Measurements from ENCODE around the gene KDM4B.
"Not testable (repeated sequence)": the region's sequence is repeated elsewhere in the genome, so short reads cannot be mapped to it uniquely, and the experiment has no call there.

The KDM4B gene

DNA sequence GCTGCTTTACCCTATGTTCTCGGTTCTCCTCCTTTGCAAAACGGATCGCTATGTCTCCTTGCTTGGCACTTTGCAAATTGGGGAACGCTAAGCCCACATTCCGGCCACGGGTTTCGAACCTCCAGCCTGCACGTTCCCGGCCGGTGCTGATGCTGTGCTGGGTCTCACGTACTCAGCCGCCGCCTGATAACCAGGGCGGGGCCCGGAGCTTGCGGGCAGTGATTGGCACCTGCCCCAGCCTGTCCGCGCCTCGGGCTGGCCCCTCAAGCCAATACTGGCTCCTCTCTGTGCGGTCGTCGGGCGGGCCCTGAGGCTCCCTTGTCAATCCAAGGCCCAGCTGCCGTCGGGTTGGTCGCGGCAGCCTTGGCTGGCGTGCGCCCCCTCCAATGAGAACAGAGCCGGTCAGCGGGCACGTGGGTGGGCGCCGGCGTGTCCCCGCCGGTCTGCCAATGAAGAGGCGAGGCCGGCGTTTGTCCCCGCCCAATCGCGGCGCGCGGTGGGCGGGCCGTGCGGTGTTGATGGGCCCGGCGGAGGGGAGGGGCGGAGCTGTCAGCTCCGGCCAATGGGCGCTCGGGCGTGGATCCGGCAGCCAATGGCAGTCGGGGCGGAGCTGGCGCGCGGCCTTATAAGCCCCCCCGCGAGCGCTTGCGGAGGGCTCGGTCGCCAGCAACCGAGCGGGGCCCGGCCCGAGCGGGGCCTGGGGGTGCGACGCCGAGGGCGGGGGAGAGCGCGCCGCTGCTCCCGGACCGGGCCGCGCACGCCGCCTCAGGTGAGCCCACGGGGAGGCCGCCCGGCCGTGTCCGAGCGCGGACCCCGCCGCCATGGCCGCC, at the start of gene KDM4B:
Gene KDM4B (plus strand): TSS at position 652 of the 830 bp plus-strand sequence. CDS start 63,778 bp downstream, outside the sequence.
- DNase-seq (ENCODE audit: low read depth), result peak; percentile 99
- peak within 1 kb of the TSS; percentile 75 for H3K4me3 ChIP-seq (ENCODE audit: low read depth, low read length)

DNA sequence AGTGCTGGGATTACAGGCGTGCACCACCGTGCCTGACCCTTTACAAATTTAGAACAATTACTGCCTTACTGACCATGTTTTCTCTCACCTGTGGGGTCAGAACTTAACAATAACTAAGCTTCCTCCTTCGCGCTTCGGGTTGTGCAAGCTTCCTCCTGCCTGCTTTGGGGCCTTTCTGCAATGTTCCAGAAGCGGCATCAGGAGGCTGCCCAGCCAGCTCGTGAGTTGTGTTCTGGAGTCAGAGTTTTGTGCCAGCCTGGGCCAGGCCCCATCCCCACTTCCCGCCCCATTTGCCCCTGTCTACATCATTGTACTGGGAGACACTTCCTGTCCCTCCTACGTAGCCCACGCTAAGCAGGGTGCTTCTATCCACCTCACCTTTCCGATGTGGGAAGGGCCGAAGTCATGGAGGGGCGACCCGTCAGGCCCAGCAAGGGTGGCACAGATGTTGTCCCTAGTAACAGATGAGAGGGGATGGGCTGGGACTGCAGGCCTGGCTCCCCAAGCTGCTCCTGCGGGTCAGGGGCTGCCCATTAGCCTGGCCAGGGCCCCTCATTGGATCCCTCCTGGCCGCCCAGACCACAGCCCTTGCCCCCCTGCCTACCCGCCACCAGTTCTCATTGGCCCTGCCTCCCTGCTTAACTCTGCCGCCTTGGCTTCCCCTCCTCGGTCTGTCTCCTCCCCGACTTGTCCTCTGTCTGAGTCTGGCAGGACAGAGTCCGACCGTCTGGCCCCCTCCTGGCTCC, 46.2 kb upstream of the KDM4B start:
- no peak for DNase-seq (ENCODE audit: low read depth)
- H3K4me3 ChIP-seq (ENCODE audit: low read depth, low read length), result no peak overlapping the region

DNA sequence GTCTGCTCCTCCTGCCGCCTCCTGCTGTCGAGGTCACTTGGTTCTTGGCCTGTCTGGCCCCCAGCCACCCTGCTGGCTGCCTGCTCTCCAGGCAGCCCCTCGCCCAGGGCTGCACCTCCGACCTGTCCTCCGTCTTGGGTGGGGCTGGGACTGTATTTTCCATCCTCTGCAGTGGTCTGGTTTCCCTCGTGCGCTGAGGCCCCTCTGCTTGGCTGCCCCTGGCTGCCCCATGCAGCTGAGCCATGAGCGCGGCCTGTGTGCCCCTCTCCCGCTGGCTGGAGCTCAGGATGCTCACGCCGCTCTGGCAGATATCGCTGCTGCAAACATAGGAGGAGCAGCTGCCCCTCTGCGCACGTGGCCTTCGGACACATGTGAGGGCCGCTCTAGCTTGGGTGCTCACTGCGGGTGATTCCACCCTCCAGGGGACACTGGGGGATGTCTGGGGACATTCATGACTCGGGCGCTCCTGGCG, 45.6 kb upstream of the KDM4B start:
- no peak overlapping the region for H3K4me3 ChIP-seq (ENCODE audit: low read depth, low read length)
- no peak for DNase-seq (ENCODE audit: low read depth)

DNA sequence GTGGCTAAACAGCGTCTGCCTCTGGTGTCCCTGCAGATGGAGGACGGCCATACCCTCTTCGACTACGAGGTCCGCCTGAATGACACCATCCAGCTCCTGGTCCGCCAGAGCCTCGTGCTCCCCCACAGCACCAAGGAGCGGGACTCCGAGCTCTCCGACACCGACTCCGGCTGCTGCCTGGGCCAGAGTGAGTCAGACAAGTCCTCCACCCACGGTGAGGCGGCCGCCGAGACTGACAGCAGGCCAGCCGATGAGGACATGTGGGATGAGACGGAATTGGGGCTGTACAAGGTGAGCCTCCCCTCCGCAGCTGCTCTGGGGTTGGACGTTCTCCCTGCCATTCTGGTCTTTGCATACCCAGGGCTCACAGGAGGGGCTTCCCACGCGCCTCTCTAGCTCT, 39.7 kb upstream of the KDM4B start:
- no peak for DNase-seq (ENCODE audit: low read depth)
- no peak overlapping the region for H3K4me3 ChIP-seq (ENCODE audit: low read depth, low read length)

DNA sequence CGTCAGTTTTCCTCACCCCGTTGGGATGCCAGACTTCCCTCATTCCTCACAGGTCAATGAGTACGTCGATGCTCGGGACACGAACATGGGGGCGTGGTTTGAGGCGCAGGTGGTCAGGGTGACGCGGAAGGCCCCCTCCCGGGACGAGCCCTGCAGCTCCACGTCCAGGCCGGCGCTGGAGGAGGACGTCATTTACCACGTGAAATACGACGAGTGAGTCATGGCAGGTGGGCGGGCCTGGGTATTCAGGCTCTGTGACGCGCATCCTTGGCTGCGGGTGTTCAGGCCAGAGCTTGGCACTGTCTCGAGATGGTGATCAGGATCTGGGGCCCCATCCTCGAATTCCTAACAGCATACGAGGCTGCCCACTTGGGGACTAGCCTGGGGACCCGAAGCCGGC, 38.2 kb upstream of the KDM4B start:
- H3K4me3 ChIP-seq (ENCODE audit: low read depth, low read length), result no peak overlapping the region
- no peak for DNase-seq (ENCODE audit: low read depth)

DNA sequence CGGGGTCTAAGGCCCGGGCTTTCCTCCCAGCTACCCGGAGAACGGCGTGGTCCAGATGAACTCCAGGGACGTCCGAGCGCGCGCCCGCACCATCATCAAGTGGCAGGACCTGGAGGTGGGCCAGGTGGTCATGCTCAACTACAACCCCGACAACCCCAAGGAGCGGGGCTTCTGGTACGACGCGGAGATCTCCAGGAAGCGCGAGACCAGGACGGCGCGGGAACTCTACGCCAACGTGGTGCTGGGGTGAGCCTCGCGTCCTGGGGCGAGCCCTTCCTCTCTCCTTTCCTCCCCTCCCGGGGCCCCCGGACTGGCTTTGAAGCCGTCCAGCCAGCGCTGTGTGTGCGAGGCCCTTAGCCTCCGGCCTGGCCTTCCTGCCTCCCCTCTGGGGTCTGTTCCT, 36.2 kb upstream of the KDM4B start:
- no peak overlapping the region for H3K4me3 ChIP-seq (ENCODE audit: low read depth, low read length)
- DNase-seq (ENCODE audit: low read depth), result no peak

DNA sequence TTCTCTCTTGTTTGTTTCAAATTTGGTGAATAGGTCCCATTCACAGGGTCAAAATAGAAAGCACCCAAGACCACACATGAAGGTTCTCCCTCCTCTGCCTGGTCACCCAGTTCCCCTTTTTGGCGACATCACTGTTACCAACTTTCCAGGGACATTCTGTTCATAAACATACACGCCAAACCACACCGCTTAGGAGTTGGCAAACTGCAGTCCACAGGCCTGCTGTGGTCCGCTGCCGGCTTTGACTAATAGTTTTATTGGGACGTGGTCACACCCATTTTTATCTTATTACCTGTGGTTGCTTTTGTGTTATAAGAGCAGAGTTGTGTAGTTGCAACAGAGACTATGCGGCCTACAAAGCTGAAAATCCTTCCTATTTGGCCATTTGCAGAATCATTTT, 35.4 kb upstream of the KDM4B start:
- no peak overlapping the region for H3K4me3 ChIP-seq (ENCODE audit: low read depth, low read length)
- no peak for DNase-seq (ENCODE audit: low read depth)

DNA sequence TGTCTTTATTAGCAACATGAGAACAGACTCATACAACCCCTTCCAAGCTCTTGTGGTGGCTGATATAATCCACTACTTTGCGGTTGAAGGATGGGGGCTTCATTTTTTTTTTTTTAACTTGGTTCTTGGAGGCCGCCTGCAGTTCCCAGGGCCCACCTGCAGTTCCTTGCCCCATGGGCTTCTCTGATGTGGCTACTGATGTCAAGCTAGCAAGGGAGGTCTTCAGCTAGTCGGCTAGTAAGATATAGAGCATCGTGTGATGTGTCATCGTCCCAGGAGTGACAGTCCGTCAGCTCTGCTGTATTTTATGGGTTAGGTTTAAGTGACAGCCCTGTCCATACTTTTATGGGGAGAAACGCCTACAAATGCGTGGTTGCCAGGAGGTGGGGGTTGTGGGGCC, 33.5 kb upstream of the KDM4B start:
- no peak for DNase-seq (ENCODE audit: low read depth)
- no peak overlapping the region for H3K4me3 ChIP-seq (ENCODE audit: low read depth, low read length)

DNA sequence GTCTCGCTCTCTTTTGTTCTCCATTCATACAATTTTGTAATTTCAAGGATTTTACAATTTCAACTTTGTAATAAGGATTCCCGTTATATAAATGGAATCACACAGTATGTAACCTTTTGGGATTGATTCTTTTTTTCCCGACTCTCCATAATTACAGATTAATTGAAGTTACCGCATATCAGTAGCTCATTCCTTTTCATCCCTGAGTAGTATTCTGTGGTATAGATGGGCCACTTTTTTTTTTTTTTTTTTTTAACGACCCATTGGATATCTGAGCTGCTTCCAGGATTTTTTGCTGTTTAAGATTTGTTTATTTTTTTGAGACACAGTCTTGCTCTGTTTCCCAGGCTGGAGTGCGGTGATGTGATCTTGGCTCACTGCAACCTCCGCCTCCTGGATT, 31.9 kb upstream of the KDM4B start:
- no peak for DNase-seq (ENCODE audit: low read depth)
- no peak overlapping the region for H3K4me3 ChIP-seq (ENCODE audit: low read depth, low read length)

DNA sequence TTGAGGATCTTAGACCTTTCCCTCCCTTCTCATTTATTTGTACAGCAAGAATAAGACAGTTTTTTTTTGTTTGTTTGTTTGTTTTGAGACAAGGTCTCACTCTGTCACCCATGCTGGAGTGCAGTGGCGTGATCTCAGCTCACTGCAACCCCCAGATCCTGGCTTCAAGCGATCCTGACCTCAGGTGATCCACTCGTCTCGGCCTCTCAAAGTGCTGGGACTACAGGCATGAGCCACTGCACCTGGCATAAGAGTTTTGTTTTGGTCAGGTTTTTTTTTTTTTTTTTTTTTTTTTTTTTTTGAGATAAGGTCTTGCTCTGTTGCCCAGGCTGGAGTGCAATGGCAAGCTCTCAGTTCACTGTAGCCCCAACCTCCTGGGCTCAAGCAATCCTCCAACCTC, 30.5 kb upstream of the KDM4B start:
- DNase-seq (ENCODE audit: low read depth); H3K4me3 ChIP-seq (ENCODE audit: low read depth, low read length): not testable (repeated sequence)

DNA sequence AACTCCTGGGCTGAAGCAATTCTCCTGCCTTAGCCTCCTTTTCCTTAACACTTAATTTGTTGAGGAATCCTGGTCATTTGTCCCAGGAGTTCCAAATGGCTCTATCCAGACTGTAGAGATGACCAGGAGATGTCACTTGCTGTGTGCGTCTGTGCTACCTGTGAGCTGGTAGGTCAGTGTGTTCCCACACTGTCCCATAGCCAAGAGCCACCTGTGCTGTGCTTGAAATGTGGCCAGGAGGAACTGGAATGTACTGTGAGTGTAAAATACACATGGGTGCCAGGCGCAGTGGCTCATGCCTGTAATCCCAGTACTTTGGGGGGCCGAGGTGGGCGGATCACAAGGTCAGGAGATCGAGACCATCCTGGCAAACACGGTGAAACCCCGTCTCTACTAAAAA, 29.4 kb upstream of the KDM4B start:
- no peak for DNase-seq (ENCODE audit: low read depth)

DNA sequence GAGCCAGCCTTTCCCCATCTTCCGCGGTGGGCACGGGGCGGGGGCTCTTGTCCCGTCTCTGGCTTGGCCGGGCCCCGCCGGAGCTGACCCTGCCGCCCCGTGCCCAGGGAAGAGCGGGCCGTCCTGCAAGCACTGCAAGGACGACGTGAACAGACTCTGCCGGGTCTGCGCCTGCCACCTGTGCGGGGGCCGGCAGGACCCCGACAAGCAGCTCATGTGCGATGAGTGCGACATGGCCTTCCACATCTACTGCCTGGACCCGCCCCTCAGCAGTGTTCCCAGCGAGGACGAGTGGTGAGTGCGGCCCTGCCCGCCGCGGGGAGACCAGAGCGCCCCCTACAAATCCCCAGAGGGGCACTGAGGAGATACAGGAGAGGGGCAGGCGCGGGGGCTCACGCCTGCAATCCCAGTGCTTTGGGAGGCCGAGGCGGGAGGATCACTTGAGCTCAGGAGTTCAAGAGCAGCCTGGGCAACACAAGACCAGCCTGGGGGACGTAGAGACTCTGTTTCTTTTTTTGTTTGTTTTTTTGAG, 27.2 kb upstream of the KDM4B start:
- not testable (repeated sequence) for DNase-seq (ENCODE audit: low read depth); H3K4me3 ChIP-seq (ENCODE audit: low read depth, low read length)

More for the DNA sequence above, 29.4 kb upstream of the KDM4B start:
- H3K4me3 ChIP-seq (ENCODE audit: low read depth, low read length), result no peak overlapping the region

DNA sequence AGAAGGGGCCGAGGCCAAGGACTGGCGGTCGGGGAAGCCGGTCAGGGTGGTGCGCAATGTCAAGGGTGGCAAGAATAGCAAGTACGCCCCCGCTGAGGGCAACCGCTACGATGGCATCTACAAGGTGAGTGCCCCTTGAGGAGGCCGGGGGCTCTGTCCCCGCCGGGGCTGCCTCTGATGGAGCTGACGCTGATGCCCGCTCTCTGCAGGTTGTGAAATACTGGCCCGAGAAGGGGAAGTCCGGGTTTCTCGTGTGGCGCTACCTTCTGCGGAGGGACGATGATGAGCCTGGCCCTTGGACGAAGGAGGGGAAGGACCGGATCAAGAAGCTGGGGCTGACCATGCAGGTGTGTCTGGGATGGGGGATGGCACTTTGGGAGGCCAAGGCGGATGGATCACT, 18.3 kb upstream of the KDM4B start:
- H3K4me3 ChIP-seq (ENCODE audit: low read depth, low read length); DNase-seq (ENCODE audit: low read depth): not testable (repeated sequence)

DNA sequence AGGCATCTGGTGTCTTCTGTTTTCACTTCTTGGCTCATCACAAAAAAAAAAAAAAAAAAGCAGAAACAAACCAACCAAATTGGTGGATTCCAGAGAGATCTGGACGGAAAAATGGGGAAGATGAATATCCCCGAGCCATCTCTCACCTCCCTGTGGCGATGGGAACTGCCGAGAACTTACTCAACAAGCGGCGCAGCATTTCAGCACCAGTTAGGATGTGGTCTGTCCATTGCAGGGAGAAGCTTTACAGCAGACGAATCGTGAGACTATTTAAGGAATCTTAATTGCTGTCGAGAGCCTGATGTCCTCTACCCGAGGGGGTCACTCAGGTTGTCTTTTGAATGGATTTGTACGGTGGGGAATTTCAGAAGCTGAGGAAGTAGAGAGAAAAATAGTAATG, 17.3 kb upstream of the KDM4B start:
- no peak for DNase-seq (ENCODE audit: low read depth)
- no peak overlapping the region for H3K4me3 ChIP-seq (ENCODE audit: low read depth, low read length)

DNA sequence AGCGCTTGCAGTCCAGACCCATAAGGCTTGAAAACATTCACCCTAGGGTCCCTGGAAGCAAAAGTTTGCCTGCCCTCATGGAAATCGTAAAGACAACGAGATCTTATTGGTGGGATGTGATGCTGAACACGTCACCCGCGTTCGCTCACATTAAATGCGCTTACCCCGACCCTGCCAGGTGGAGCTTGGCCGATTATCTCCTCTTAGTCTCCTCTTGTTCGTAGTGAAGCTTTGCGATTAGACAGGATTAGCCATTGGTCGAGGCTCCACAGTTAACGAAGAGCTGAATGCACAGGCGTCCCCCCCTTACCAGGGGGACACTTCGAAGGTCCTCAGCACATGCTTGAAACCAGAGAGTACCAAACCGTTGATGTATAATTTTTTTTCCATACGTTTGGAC, 16.0 kb upstream of the KDM4B start:
- DNase-seq (ENCODE audit: low read depth), result no peak
- H3K4me3 ChIP-seq (ENCODE audit: low read depth, low read length), result no peak overlapping the region

DNA sequence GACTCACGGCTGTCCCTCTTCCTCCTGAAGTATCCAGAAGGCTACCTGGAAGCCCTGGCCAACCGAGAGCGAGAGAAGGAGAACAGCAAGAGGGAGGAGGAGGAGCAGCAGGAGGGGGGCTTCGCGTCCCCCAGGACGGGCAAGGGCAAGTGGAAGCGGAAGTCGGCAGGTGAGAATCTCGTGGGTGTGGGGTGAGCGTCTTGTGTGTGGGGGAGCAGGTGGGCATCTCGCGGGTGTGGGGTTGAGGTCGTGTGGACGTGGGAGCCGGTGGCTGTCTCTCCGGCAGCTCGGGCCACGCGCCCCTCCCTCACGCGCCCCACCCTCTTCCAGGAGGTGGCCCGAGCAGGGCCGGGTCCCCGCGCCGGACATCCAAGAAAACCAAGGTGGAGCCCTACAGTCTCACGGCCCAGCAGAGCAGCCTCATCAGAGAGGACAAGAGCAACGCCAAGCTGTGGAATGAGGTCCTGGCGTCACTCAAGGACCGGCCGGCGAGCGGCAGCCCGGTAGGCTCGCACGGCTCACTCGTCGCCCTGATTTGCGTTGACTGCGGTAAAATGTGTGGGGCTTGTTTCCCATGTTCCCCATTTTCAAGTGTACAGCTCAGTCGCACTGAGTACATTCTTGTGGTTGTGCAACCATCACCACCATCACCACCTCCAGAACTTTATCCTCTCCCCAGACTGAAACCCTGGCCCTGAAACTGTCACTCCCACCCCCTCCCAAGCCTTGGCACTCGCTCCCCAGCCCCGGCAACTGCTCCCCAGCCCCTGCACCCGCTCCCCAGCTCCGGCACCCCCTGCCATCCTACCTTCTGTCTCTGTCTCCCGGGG, 14.4 kb upstream of the KDM4B start:
- not testable (repeated sequence) for H3K4me3 ChIP-seq (ENCODE audit: low read depth, low read length); DNase-seq (ENCODE audit: low read depth)

DNA sequence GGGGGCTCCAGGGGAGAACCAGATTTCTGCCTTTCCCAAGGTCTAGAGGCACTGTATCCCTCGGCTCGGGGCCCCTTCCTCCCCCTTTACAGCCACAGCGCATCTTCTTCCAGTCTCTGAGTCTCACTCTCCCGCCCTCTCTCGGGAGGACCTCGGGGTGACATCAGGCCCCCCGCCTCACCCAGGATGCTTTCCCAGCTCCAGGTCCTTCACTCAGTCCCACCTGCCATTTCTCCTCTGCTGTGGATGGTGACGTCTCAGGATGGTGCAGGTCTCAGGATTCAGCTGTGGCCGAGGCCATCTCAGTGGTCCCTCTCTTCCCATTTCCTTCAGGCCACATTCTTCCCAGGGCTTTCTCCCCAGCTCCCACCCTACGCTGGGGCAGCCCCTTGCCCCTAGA, 13.6 kb upstream of the KDM4B start:
- H3K4me3 ChIP-seq (ENCODE audit: low read depth, low read length), result no peak overlapping the region
- no peak for DNase-seq (ENCODE audit: low read depth)

DNA sequence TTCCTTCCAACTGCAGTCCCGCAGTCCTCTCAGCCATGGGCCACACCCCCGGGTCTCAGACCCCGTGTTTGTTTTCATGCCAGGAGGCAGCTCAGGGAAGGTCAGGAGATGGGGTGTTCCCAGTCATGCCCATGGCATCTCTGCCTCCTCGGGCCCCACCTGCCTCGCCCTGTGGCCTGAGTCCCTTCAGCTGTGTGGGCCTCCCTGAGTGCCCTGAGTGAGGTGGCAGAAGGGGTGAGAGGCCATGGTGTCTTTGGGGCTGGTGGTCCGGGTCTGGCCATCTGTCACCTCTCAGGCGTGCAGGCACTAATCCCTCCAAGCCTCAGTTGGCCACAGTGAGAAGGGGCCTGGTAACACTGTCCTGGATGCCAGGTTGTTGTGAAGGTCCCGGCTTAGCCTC, 10.9 kb upstream of the KDM4B start:
- no peak overlapping the region for H3K4me3 ChIP-seq (ENCODE audit: low read depth, low read length)
- DNase-seq (ENCODE audit: low read depth), result no peak

DNA sequence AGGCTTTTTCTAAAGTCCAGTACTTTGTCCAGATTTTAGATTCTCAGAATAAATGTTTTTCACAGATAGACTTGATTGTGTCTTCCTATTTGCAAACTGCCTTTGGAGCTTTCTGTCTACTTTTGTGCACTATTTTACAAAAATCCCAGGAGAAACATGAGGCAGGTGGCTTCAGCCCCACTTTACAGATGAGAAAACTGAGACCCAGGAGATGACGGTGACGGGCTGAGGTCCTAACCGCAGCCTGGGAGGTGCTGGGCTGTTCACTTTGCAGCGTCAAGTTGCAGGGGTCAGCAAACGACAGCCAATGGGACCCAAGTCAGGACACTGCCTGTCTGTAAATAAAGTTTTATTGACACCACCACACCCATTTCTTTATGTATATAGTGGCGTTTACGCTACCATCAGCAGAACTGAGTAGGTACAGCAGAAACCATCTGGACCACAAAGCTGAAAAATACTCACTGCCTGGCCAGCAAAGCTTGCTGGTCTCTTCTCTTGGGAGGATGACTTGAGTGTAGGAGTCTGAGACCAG, 6.8 kb upstream of the KDM4B start:
- no peak overlapping the region for H3K4me3 ChIP-seq (ENCODE audit: low read depth, low read length)
- no peak for DNase-seq (ENCODE audit: low read depth)

Measured in skeletal muscle cell (primary cell).